Transverse colon (tissue), 4 donors: Measurements from ENCODE around the gene MRPL41.
"Not testable (repeated sequence)": the region's sequence is repeated elsewhere in the genome, so short reads cannot be mapped to it uniquely, and the experiment has no call there.

Source experiments
- POLR2A ChIP-seq: fragments of 450-650 bp; IDR thresholded peaks from one replicate; pipeline ENCODE4 v1.6.1; 2016; ENCODE audit warnings: antibody characterized with exemption, mild to moderate bottlenecking, moderate library complexity
- POLR2AphosphoS5 ChIP-seq, 3 donors: sonication (generic); formaldehyde crosslinking; IDR thresholded peaks; one replicate each; pipeline ENCODE4 v1.6.1; 2016; ENCODE audit warnings: antibody characterized with exemption in 3 of 3
- TF ChIP-seq, protein P1 (sequence below), 5 experiments: fragments of 200-600 bp in 3 of 5; fragments of 450-650 bp in 2 of 5; sonication (generic) in 3 of 5; IDR thresholded peaks; 1 replicate in 2 of 5; 2 replicates in 3 of 5; pipeline ENCODE4 v1.5.1; 2016 to 2017; ENCODE audit warnings: antibody characterized with exemption in 5 of 5, inconsistent platforms in 3 of 5, mild to moderate bottlenecking in 2 of 5, moderate library complexity in 1 of 5

DNA sequence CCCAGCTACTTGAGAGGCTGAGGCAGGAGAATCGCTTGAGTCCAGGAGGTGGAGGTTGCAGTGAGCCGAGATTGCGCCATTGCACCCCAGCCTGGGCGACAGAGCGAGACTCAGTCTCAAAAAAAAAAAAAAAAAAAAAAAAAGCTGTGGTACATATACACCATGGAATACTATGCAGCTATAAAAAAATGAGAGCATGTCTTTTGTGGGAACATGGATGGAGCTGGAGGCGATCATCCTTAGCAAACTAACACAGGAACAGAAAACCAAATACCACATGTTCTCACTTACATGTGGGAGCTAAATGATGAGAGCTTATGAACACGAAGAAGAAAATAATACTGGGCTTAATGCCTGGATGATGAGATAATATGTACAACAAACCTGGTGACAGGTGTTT lies 44.9 kb downstream of the MRPL41 start:
- TF ChIP-seq, protein P1, sequence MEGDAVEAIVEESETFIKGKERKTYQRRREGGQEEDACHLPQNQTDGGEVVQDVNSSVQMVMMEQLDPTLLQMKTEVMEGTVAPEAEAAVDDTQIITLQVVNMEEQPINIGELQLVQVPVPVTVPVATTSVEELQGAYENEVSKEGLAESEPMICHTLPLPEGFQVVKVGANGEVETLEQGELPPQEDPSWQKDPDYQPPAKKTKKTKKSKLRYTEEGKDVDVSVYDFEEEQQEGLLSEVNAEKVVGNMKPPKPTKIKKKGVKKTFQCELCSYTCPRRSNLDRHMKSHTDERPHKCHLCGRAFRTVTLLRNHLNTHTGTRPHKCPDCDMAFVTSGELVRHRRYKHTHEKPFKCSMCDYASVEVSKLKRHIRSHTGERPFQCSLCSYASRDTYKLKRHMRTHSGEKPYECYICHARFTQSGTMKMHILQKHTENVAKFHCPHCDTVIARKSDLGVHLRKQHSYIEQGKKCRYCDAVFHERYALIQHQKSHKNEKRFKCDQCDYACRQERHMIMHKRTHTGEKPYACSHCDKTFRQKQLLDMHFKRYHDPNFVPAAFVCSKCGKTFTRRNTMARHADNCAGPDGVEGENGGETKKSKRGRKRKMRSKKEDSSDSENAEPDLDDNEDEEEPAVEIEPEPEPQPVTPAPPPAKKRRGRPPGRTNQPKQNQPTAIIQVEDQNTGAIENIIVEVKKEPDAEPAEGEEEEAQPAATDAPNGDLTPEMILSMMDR (IDR thresholded peaks at IDR 0.05), result not testable (repeated sequence)
- not testable (repeated sequence) for TF ChIP-seq POLR2A; POLR2AphosphoS5 (IDR thresholded peaks at IDR 0.05)
